Activated naive CD4-positive, alpha-beta T cell (primary cell): Measurements from ENCODE around the gene TMEM139.
"Not testable (repeated sequence)": the region's sequence is repeated elsewhere in the genome, so short reads cannot be mapped to it uniquely, and the experiment has no call there.

Experiments
- DNase-seq, 4 experiments: peaks; one replicate each; lab custom pipeline; 2025; lab: John Stamatoyannopoulos, UW

TMEM139 gene

DNA sequence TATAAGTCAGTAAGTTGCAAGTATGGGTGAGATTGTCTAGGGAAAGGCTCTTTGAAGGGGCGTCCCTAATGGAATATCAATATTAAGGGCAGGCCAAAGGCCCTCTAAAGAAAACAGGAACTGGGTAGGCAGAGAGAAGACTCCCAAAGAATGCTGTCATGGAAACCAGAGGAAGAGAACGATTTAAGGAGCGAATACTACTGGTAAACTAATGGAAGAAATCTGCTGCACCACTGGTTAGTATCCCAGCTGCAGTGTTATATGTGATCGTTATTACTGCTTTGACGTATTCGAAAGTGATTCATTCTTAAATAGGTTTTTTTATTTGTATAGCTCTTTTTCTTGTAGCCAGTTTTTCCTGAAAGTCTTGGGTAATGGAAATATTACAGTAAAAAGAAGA is 4.7 kb downstream of the TMEM139 start:
- DNase-seq: no peak

DNA sequence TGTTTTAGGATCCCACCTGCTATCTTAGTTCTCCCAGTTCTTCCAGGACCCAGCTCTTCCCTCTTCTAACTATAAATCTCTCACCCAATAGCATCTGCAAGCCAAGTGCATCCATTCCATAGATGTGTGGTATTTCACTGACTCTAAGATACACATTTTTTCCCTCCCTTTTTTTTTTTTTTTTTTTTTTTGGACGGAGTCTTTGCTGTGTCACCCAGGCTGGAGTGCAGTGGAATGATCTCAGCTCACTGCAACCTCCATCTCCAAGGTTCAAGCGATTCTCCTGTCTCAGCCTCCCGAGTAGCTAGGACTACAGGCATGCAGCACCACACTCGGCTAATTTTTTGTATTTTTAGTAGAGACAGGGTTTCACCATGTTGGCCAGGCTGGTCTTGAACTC is 5.1 kb downstream of the TMEM139 start:
- not testable (repeated sequence) for DNase-seq

DNA sequence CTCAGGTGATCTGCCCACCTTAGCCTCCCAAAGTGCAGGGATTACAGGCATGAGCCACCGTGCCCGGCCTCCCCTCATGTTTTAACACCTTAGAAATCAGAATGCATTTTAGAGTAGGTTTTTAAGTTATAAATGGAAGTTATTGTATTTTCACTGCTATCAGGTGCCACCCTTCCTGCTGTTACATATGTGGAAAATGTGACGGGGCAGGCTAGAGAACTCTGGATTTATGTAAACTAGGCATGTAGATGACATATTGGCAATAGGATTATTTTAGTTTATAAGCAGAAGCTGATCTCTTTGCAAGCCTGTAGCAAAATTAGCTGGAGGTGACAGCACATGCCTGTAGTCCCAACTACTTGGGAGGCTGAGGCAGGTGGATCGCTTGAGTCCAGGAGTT is 5.5 kb downstream of the TMEM139 start:
- no peak for DNase-seq

DNA sequence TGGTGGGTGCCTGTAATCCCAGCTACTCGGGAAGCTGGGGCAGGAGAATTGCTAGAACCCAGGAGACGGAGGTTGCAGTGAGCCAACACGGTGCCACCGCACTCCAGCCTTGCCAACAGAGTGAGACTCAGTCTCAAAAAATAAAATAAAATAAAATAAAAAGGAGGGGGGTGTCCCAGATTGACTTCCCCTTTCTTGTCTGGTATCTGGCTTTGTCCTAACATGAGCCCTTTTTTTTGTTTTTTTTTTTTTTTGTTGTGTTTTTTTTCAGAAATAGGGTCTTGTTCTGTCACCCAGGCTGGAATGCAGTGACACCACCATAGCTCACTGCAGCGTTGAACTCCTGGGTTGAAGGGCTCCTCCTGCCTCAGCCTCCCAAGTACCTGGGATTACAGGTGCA is 8.1 kb downstream of the TMEM139 start:
- DNase-seq: no peak

DNA sequence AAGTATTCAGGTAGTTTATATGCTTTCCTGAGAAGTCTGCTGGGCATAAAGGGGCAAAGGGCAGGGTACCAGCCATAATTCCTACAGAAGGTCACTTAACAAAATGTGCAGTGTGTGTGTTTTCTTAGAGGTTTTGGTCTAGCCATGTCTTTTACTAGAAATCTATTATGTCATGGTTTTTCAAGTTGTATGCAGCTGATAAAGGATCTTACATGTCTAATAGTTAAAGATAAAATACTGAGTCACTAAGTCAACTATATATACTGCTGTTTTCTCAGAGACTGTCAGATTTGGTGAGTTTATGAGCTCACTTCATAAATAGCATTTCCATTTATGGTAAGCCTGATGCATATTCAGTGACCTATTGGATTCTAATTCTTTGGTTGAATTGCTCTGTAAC is 11.1 kb downstream of the TMEM139 start:
- no peak for DNase-seq

DNA sequence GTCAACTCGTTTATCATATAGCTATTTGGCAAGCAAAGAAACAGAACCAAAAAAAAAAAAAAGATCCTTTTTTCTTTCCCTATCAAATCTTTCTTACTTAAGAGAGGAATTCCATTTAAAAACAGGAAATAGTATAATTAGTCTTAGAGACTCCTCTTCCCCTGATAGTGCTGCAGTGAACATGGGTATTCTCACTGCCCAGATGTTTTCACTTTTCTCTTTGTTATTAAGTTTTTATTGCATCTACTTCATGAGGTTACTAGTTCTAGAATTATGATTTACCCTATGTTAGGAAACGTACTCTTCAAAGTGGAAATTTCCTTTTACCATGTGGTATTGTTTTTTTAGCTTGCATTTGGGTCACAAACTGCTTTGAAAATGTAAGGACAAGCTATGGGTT is 11.9 kb downstream of the TMEM139 start:
- no peak for DNase-seq

DNA sequence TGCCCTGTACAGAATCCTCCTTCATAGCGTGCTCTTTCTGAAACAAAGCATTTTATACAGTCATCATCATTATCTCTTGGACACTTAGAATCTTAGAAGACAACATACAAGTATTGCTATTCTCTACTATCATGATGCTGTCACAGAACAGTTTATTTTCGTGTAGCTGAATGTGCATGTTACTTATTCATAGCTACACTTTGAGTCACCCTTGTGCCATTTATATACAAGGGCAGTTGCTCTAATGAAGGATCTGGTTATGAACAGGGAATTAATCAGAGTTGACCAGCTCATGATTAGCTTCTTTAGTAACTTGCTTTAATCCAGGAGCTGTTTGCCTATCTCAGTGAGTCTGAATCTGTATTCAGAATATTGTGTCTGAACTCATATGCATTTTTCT is 14.6 kb downstream of the TMEM139 start:
- DNase-seq: no peak

DNA sequence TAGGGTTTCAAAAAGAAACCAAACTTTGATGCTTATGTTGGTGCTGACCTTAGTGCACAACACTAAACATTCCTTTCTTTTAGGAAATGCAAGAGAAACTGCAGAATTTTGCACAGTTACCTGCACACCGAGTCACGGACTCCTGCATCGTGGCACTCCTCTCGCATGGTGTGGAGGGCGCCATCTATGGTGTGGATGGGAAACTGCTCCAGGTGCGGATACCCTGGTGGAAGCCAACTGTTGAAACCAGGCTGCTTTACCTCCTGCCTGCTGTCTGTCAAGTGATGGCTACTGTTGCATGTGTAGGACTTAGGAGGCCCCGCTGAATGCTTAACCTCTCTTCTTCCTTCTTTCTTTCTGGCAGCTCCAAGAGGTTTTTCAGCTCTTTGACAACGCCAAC is 15.1 kb downstream of the TMEM139 start:
- peak; percentile 6 to 55 (median 28) for DNase-seq

DNA sequence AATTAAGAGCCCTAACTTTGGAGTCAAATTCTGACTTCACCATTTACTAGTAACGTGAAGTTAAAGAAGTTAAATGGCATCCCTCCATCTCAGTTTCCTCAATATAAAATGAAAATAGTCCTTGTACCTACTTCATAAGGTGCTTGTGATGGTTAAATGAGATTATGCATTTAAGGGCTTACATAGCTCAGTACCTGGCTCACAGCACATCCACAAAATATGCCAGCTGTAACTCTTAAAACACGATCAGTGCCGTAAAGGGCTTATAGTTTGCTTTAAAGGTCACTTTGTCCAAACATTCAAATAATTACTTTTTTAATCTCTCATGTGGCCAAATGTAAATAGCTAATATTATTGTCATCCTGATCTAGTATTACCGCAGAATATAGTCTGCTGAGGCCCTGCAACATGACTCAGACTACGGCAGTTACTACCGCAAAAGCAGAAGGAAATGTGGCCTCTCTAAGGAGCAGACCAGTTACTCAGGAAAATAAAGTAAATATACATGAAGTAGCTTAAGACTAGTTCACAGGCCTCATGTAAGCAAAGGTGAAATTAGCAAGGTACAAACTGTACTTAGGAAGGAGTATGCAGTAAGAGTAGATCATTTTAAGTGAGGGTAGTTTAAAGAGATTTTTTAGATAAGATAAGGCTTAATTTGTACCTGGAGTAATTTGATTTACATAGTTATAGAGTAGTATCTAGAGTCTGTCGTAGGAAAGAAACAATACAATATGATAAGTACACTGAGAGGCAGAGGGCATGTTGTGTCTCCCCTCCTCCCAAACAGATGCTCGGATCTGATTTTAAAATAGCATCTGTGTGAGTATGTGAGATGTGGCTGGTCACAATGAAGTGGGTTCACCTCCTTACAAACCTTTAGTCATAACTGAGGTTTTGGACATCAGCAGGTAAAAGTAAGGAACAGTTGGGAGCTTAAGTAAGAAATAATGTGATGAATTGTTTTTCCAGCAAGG is 16.5 kb downstream of the TMEM139 start:
- DNase-seq: no peak

DNA sequence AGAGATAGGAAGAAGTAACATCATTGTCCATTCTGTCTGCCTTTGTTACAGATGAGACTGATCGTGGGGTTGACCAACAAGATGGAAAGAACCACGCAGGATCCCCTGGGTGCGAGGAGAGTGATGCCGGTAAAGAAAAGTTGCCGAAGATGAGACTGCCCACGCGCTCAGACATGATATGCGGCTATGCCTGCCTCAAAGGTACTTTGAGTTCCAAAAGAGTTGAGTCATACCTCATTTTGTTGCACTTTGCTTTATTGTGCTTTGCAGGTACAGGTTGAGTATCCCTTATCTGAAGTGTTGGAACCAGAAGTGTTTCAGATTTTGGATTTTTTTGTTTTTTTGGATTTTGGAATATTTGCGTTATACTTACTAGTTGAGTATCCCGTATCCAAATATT is 19.0 kb downstream of the TMEM139 start:
- DNase-seq: no peak

DNA sequence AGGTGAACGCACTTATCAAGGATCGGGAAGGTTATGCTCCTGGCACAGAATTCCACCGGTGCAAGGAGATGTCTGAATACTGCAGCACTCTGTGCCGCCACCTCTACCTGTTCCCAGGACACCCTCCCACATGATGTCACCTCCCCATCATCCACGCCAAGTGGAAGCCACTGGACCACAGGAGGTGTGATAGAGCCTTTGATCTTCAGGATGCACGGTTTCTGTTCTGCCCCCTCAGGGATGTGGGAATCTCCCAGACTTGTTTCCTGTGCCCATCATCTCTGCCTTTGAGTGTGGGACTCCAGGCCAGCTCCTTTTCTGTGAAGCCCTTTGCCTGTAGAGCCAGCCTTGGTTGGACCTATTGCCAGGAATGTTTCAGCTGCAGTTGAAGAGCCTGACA is 20.2 kb downstream of the TMEM139 start:
- DNase-seq: no peak

DNA sequence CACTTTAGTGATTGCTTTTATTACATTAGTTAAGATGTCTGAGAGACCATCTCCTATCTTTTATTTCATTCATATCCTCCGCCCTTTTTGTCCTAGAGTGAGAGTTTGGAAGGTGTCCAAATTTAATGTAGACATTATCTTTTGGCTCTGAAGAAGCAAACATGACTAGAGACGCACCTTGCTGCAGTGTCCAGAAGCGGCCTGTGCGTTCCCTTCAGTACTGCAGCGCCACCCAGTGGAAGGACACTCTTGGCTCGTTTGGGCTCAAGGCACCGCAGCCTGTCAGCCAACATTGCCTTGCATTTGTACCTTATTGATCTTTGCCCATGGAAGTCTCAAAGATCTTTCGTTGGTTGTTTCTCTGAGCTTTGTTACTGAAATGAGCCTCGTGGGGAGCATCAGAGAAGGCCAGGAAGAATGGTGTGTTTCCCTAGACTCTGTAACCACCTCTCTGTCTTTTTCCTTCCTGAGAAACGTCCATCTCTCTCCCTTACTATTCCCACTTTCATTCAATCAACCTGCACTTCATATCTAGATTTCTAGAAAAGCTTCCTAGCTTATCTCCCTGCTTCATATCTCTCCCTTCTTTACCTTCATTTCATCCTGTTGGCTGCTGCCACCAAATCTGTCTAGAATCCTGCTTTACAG is 20.8 kb downstream of the TMEM139 start:
- DNase-seq: peak; percentile 4 to 61 (median 52)

DNA sequence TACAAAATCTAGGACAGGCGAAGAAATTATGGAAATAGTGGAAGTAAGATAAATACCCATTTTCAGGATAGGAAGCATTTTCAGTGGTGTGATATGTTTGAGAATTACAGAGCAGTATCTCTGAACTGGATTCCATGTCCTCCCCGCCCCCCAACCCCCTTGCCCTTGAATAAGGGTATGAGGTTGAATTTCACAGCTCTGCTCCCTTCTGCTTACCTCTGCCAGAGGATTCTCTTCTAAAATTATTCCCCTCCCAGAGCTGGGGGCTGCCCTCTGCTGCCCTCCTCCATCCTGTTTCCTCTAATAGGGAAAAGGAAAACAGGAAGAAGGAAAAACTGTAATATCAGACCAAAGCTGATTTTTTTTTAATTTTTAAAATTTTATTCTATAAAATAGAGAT is 23.9 kb downstream of the TMEM139 start:
- DNase-seq: no peak

DNA sequence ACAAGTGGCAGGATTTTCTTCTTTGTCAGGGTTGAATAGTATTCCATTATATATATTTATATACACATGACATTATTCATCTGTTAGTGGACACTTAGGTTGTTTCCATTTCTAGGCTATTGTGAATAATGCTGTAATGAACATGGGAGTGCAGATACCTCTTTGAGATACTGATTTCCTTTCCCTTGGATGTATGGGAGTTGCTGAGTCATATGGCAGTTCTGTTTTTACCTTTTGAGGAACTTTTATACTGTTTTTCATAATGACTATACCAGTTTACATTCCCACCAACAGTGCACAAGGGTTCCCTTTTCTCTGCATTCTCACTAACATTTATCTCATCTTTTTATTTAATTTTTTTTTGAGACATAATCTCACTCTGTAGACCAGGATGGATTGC is 29.4 kb downstream of the TMEM139 start:
- no peak for DNase-seq

DNA sequence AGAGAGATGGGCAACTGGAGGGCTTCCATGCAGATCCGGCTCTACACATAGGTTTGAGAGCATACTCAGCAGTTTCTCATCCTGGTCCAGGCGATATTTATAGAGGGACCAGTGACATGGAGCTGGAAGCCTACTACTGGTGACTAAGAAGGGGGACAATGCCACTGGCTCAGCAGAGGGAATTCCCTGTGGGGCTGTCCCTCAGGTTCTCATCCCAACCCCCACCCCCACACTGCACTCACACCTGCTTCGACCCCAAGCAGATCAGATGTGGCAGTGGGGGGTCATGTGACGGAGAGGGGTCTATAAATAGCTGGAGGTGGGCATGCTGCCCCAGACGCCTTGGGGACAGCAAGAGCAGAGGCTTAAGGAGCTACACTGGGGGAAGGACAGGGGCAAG is 31.0 kb downstream of the TMEM139 start, which contains the start of gene CLCN1:
Gene CLCN1, plus strand, starts transcription at position 336 of the 400 bp plus-strand sequence. CDS start 102 bp downstream, outside the sequence.
- no peak for DNase-seq

DNA sequence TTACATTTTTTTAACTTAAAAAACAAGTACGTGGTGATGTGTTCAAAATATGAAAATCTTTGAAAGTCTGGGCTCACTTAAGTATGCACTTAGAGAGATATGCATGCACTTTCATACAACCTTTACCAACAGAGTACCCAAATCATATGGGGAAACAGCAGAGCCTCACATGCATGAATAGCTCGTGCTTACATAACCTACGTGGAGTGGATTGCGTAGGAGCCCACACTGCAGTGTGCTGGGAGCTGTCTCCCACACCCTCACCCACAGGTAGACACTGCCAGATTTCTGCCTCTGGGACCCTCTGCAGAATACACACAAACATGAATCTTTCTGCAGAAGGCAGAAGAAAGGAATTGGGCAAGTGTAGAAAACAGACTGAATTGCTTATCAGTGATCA is 31.7 kb downstream of the TMEM139 start:
- DNase-seq: no peak

DNA sequence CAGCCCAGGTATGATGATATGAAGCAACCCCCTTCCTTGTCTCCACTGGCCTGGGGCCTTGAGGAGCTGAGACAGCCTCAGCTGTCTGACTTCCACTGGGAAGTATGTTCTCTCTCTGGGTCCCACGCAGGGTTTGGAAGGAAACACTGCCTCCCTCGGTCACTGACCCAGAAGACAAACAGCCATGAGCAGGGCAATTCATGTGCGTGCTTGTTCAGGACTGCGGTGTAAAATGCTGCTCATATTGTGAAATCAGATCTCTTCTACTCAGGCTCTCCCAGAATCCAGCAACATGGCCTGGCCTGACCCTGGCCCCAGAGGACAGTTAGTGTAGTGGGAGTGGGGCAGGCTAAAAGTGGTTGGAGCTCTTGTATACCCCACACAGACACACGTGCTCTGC is 33.9 kb downstream of the TMEM139 start:
- no peak for DNase-seq

DNA sequence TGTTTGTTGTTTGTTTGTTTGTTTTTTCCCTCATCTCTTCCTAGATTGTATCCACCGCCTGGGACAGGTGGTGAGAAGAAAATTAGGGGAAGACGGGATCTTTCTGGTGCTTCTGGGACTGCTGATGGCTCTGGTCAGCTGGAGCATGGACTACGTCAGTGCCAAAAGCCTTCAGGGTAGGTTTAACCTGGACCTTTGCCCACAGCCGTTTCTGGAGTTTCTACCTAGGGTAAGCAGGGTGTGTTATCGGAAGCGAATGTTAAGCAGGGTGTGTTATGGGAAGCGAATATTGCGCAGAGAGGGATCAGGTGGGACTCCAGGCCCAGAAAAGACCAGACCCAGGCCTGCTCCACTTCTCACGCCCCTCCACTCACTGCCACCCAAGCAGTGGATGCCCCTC is 35.9 kb downstream of the TMEM139 start:
- no peak for DNase-seq

DNA sequence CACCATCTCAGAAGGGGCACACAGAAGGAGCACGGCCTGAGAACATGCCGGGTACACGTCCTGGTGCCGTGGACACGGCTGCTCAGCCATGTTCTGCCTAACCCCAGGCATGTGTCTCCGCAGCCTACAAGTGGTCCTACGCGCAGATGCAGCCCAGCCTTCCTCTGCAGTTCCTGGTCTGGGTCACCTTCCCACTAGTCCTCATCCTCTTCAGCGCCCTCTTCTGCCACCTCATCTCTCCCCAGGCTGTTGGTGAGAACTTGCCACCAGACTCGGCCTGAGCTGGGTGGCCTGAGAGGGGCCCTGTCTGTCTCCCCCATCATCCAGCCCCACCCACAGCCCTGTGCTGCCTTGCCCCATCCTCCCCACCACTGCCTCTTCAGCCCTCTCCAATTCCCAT is 36.5 kb downstream of the TMEM139 start:
- DNase-seq: no peak

DNA sequence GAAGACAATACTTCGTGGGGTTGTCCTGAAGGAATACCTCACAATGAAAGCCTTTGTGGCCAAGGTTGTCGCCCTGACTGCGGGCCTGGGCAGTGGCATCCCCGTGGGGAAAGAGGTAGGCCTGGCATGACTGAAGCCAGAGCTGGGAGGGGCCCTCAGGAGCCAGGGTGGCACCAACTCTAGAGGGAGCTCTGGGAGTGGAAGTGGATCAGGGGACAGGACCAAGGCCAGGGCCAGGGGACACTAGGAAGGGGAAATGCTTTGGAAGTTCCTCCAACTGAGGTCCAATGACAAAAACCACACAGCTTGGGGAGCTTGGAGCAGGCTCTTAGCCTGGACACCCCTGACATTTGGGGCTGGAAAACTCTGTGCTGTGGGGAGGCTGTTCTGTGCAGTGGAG is 37.0 kb downstream of the TMEM139 start:
- DNase-seq: no peak

DNA sequence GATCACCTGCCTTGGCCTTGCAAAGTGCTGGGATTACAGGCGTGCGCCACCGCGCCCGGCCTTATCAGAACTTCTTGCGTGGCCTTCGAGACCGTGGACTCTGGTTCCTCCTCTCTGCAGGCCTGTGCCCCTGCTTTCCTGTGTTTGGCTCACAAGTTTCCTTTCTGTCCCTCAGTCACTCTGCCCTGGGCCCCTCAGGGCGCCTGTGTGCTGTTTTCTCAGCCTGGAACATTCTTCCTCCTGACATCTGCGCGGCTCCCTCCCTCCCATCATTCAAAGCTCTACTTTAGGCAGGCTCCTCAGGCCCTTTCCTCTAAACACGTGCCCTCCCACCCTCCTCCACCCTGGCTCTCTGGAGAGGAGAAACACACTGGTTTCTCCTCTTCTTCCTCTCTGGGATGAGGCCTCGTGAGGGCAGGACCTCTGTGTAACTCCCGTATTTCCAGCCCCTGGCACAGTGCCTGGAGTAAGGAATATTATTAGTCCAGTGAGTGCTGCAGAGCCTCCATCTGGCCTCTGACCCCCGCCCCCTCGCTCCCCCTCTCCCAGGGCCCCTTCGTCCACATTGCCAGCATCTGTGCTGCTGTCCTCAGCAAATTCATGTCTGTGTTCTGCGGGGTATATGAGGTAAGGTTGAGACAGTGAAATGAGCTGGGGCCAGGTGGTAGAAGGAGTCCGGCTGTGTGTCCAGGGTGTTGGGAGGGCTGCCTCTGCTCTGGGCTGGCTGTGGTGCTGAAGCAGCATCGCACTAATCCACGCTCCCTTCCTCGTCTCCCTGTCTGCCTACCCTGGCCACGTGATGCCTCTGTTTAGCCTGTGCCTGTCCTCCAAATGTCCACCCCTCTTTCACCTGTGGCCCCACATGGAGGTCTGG is 38.2 kb downstream of the TMEM139 start:
- no peak for DNase-seq

DNA sequence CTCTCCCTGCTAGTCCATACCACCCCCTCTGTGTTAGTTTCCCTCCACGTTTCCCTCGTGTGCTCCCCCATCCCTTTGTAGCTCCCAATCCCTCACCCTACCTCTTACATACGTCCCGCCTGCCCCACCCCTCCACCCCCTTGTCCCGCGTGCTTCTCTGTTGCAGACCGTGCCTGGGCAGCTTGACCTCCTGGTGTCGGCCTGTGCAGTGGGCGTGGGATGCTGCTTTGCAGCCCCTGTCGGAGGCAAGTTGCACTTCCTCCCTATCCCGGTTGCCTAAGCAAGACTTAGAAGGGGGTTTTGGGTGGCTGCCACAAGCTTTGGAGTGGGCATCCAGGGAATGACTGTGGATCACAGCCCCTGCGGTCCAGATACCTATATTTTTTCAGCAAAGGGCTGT is 38.9 kb downstream of the TMEM139 start:
- no peak for DNase-seq
